Stimulated activated CD4-positive, alpha-beta T cell treated with anti-CD3 and anti-CD28 coated beads, Interleukin-15, amount 100 ng/mL, for 1 hour (primary cell): ENCODE results near the gene SRBD1.
A peak's percentile ranks its signal among the peaks of the same experiment; 100 is the strongest.

Experiments used
- DNase-seq, 2 donors: peaks; one replicate each; pipeline ENCODE4 v3.0.0-alpha.2; 2020; ENCODE audit warnings: low read depth in 1 of 2, low spot score in 1 of 2

Gene SRBD1

GRCh38 chr2:45611020-45611859, at the start of gene SRBD1:
Gene SRBD1, minus strand, starts transcription at chr2:45611267. Its CDS starts 5,826 bp downstream, at chr2:45605441.
- DNase-seq = peak; percentile 67 to 87

GRCh38 chr2:45654250-45654649, 43.2 kb upstream of the SRBD1 start:
- no peak for DNase-seq

- no peak for DNase-seq
Observed at GRCh38 chr2:45653122-45653913, 42.3 kb upstream of the SRBD1 start.

GRCh38 chr2:45652090-45653031, 41.3 kb upstream of the SRBD1 start:
- peak in 1 of 2 donors; percentile 6 for DNase-seq

- peak; percentile 2 to 44 for DNase-seq
Observed at GRCh38 chr2:45651415-45652089, 40.5 kb upstream of the SRBD1 start, which contains the start of gene PRKCE. Gene PRKCE, plus strand, starts transcription at chr2:45651675.

- peak; percentile 80 to 91 for DNase-seq
Observed at GRCh38 chr2:45650851-45651414, 39.9 kb upstream of the SRBD1 start.

GRCh38 chr2:45649858-45650811, 39.1 kb upstream of the SRBD1 start:
- DNase-seq = peak; percentile 15 to 49

- no peak for DNase-seq
Observed at GRCh38 chr2:45649462-45649857, 38.4 kb upstream of the SRBD1 start.

- DNase-seq = no peak
Observed at GRCh38 chr2:45648636-45649035, 37.6 kb upstream of the SRBD1 start.

- no peak for DNase-seq
Observed at GRCh38 chr2:45647986-45648520, 37.0 kb upstream of the SRBD1 start.

- DNase-seq = no peak
Observed at GRCh38 chr2:45647356-45647755, 36.3 kb upstream of the SRBD1 start.

GRCh38 chr2:45646289-45646688, 35.2 kb upstream of the SRBD1 start:
- DNase-seq = no peak

GRCh38 chr2:45643543-45644542, 32.8 kb upstream of the SRBD1 start:
- DNase-seq = peak; percentile 64 to 67

- DNase-seq = no peak
Observed at GRCh38 chr2:45643095-45643494, 32.0 kb upstream of the SRBD1 start.

- no peak for DNase-seq
Observed at GRCh38 chr2:45640576-45640975, 29.5 kb upstream of the SRBD1 start.

- no peak for DNase-seq
Observed at GRCh38 chr2:45637440-45637839, 26.4 kb upstream of the SRBD1 start.

GRCh38 chr2:45636008-45636407, 24.9 kb upstream of the SRBD1 start:
- DNase-seq = no peak
